NK-92 (cell line): ENCODE results near the gene RAB27B.
"Not testable (repeated sequence)": the region's sequence is repeated elsewhere in the genome, so short reads cannot be mapped to it uniquely, and the experiment has no call there.

Experiments
- DNase-seq: peaks from one replicate; lab custom pipeline; 2025; ENCODE audit not compliant: unreplicated experiment; lab: John Stamatoyannopoulos, UW

RAB27B gene

DNA sequence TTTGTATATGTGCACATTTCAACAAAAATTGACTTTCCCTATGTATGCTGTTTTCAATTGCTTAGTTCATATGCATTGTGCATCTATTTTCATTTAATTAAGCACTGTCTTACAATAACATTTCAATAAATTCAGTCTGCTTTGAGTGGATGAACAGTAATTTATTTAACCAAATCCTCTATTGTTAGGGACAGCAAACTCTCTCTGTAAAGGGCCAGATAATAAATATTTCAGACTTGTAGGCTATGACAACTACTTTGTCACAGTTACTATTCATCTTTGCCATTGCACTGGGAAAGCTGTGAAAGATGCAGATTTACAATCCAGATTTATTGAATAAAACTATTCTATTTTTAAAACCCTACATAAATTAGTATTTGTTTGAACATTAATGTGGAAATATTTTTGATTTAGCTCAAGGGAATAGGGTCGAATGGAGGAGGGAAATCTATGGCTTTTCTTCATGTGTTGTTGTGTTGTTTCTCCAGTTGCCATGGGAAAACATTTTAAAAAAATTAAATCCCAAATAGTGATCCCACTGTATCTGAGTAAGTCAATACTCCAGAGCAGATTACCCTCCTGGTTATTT is 14.2 kb upstream of the RAB27B start:
- DNase-seq, result no peak

DNA sequence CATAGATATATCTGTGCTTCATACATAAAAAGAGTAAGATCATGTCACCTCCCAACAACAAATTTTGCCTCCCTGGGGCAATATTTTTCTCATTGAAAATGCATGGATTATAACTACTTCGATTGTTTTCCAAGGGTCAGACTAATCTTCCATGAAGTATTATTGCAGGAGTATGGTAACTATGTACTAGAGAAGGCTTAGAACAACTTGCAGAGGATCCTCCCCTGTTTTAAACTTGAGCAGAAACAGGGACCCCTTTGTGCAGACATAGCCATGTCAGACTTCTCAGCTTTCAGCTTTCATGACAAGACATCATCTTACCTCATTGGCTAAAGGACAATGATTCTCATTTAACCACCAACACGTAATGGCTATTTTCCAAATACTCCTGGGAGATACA is 13.2 kb upstream of the RAB27B start:
- DNase-seq, result no peak

DNA sequence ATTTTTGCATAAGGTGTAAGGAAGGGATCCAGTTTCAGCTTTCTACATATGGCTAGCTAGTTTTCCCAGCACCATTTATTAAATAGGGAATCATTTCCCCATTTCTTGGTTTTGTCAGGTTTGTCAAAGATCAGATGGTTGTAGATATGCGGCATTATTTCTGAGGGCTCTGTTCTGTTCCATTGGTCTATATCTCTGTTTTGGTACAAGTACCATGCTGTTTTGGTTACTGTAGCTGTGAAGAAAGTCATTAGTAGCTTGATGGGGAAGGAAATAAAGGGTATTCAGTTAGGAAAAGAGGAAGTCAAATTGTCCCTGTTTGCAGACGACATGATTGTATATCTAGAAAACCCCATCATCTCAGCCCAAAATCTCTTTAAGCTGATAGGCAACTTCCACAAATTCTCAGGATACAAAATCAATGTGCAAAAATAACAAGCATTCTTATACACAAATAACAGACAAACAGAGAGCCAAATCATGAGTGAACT is 7.4 kb upstream of the RAB27B start:
- DNase-seq, result not testable (repeated sequence)

DNA sequence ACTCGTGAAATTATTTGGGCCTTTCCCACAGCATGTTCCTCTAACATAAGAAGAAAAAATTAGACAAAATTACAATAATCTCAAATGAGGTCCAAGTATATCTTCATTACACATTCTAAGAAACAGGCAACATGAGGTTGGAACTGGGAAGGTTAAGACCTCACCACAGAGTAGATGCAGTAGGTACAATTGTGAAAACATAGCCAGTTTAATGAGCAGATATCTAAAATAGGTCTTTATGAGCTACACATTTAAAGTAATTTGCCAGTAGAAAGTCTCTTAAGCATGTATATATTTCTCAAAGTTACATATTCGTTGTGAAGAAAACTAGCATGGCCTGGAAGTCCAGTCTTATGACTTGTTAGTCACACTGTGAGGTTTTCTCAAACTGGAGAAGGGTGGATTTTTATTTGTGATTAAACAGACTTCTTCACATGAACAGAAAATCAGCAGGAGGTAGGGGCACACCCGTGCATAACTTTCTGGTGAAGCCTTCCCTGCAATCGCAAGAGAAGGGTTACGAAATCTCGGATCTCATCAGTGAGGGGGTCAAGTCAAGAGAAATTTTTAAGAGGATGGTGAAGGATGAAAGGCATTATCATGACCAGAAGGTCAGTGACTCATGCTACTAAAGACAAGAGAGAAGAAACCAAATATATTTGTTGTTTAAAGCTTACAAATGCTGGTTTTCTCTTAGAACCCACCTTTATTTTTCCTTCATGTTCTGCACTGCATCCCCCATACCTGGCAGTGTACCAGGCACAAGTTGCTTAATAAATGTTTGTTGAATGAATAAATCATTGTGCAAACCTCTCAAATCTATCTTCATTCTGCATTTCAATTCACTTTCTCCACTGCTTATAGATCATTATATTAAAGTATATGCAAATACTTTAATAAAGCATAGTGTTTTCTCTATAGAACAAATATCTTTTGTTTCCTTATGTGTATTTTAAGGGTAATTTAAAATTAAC is 5.1 kb upstream of the RAB27B start:
- no peak for DNase-seq

DNA sequence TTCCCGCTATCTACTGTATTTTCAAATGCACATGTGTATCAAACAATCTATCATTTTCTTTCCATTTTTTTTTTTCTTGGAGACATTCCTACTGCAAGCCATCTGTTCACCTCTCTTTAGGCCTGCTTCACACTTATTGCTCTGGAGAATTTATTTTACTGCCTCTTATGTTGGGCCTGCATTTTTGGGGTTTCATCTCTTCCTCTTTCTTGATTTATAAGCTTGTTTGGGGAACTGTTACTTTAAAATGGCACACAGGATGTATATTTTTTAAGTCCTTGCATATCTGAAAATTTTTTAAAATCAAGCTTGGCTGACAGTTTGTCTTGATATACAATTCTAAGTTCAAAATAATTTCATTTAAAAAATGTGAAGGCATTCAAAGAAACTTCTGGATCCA is 3.5 kb upstream of the RAB27B start:
- DNase-seq, result no peak

DNA sequence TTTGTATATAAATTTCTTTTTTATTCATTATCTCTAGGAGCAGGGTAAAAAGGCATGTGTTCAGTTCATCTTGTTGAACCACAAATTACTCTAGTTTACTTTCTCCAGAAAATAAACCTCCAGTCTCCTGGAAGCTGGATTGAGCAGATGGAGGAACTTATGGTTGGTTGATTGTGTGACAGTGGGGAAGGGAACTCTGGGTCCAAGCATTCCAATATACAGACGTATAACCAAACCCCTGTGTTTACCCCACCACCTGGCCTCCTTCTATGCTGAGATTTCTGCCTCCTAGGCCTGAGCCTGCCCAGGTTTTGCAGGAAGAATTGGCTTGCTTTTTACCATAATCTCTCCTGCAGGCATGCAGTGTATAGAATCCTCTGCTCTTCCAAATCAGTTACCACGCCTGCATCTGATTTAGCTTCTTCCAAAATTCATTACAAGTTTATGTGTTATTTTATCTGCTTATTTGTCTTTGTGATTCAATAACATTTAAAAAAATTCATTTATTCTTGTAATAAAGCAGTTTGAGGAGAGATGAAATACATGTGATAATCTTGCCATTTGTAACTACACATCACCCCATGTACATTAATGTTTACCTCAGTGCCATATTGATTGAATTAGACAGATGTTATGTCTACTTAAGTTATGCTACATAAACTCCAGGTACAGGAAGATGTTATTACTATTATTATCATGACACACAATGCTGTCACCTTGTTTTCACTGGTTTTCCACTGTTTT is 2.5 kb upstream of the RAB27B start:
- no peak for DNase-seq

DNA sequence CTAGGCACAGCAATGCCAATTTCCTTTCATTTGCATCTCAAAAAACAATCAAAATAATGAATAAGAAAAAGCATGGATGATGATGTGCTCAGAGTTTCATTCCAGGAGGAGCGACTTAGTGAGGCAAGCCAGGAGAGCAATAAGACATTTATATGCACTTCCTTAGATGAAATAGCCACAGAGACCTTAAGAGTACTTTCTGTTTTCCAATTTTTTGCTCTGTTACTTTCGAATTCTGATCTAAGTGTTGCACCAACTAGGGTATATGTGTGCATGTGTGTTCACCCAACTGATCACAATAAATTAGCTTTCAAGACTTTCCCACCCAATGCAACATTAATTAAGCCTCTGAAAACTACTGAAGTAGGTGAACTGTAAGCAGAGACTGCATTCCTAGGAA is 709 bp downstream of the RAB27B start:
- DNase-seq, result no peak

DNA sequence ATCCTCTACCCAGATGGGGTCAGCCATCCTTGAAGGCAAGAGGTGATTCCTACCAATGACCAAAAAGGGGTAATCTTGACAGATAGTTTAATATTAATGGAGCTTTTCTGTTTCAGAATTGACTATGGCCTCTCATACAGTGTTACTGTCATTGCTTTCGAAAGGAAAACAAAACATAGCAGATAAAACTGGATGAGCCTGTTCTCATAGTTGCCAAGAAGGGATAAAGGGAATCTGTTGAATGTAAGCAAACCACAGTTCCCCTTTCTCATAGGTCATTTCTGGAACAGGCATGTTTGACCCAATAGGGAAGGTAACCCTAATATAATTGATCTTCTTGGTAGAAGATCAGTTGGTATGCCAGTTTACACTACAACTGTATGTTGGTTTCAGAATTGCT is 1.6 kb downstream of the RAB27B start:
- DNase-seq, result no peak

DNA sequence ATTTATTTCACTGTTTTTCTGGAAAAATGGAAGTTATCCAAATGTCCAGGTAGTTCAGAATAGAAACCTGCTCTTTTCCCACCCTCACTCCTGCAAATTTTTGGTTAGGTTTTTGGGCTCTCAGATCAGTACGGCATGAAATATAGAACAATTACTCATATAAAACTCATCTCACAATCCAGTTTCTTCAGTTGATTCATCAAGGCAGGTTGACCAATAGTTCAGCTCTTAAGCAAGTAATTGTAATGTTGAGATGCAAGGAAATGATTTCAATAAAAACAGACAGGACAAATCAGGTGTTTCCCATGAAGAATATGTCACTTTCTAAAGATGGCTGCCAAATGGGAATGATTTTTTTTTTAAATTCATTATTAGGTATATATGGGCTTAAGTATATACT is 2.0 kb downstream of the RAB27B start:
- no peak for DNase-seq

DNA sequence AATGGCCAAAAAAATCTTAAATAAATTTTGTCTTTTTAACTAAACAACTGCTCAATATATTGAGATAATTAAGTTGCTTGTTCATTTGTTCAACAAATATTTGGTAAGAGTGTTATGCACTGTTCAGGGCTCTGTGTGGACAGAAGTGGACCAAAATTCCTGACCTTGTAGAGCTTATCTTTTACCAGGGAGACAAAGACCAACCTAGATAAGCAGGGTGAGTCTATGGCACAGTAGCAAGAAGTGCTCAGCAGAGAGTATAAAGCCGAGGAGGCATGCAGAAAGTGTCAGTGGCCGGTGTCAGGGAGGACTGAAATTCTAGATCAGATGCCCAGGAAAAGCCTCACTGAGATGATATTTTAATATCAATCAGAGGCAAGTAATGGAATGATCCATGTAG is 2.6 kb downstream of the RAB27B start:
- no peak for DNase-seq

DNA sequence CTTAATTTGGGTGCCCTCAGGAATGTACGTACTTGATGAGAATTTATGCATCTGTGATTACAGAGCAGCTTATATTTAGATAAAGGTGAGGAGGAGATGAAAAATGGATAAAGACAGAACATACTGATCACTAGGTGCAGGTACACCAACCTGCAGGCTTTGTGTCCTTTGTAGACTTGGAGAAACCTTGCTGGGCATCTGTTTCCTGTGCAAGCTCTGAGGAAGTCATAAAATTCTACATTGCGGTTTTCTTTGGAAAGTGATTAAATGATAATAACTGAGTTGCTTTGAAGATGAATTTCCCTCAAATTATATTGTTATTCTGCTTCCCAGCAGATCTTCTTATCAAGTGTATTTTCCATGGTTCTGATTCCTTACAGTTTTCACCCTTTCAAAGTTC is 7.7 kb downstream of the RAB27B start:
- no peak for DNase-seq

DNA sequence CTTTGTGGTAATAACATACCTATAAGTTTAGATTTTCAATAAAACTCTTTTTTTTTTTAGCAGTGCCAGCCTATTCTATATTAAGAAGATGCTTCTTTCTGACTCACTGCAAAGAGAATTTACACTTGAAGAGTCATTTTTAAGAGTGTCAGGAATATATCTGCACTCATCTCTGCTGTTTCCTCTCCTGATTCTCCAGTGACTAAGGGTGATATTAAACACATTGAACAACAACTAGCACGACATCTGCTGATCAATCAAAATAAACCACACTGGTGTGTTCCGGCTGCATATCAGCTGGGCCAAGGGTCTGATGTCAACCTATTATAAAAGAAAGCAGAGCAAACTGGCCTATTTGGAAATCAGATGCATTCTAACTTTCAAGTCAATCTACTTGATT is 15.0 kb downstream of the RAB27B start:
- no peak for DNase-seq

DNA sequence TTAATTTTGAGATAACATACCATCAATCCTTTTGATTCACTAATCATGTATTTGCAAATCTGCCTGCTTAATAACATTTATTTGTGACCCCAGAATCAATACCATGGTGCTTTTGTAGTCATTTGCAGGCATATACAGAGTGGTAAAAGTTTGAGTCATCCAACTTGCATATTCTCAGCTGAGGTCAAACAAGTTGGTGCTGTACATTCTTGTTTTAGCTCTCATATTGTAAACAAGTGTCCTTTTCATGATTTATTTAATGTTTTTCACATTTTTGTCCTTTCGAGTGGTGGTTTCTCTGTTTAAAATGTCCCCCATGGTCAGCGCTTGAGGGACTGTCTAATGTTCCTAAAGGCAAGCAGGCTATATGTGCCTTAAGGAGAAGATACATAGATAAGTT is 17.5 kb downstream of the RAB27B start:
- DNase-seq, result no peak

DNA sequence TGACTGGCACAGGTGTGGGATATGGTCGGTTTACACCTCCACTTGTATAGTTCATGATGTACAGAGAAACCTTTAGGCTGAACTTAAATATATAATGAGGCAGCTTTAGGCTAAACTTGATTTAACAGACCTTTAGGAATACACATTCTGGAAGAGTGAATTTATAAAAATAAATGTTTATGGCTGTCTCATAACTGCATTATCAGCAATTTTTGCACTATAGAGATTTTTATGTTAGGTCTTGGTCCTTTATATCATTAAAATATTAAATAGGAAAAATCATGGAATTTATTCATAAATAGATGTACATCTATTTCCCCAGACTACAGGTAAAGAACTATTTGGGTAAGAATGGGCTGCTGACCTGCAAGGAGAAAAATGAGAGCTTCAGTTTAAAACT is 19.8 kb downstream of the RAB27B start:
- DNase-seq, result no peak

DNA sequence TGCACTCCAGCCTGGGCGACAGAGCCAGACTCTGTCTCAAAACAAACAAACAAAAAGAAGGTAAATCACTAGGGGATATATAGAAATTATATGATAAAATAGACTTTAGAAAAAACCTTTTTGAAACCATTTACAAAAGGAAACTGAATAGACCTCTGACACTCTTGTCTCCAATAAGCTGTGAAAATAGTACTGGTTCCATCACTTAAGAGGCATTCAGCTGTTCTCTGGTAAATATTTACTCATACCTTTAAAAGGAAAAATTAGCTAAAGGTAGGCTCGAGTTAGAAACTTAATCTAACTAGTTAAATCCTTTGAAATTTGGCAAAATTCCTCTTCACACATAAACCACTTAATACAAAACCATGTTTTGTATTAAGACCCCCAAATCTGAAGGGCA is 21.4 kb downstream of the RAB27B start:
- DNase-seq, result no peak

DNA sequence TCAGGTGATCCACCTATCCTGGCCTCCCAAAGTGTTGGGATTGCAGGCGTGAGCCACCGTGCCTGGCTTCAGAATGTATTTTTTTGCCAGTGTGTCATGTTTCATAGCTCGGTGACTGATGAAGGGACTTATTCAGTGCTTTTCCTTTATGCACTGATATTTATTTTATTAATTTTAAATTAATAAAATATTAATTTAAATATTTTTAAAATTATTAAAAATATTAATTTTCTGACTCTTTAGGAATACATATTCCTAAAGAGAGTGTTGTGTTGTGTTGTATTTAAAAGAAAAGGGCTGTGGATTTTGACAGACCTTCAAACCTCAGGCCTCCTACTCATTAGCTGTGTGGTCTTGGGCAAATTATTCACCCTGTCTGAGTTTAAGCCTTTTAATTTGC is 22.3 kb downstream of the RAB27B start:
- no peak for DNase-seq

DNA sequence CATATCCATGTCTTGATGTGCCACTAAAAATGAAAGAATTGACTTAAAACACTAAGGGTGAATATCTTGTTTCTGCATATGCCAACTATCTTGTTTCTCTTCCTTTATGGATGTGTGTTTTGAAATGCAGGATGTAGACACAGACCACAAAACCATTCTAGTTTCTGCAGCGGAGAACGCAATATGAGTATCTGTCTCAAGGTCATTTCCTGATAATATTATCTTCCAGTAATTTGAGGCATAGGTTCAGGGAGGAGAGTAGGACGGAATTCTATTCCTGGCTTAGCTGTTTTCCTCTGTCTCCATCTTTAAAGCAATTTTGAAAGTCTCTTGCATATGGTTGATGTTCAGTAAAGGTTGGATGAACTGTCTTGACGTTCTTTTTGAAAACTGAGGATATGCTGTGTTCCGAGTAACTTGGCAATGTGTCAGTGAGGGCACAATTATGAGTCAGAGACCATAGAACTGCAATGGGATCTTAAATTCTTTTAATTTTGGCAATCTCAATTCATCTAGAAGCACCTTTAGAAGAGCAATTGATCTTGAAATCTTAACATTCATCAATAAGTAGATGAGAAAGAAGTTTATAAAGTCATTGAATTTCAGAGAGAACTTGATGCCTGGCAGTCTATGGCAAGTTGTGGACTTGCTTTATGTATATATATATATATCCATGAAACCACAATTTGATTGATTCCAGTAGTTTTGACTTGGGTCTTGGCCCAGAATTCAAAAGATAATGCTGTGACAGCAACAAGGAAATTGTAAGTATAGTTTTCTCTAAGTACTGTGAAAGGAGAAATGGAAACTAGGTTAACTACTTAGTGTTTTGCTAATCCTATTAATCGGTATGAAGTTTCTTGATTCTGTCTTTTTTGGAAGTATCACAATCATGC is 24.8 kb downstream of the RAB27B start:
- no peak for DNase-seq

DNA sequence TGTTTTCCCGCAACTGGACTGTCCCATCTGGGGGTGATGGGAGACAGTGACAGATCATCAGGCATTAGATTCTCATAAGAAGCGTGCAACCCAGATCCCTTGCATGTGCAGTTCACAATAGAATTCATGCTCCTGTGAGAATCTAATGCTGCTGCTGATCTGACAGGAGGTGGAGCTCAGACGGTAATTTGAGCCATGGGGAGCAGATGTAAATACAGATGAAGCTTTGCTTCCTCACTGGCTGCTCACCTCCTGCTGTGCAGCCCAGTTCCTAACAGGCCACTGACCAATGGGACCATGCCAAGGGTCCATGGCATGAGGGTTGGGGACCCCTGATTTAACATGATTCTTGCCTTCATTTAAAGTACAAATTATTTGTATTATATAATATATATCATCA is 26.8 kb downstream of the RAB27B start:
- not testable (repeated sequence) for DNase-seq

DNA sequence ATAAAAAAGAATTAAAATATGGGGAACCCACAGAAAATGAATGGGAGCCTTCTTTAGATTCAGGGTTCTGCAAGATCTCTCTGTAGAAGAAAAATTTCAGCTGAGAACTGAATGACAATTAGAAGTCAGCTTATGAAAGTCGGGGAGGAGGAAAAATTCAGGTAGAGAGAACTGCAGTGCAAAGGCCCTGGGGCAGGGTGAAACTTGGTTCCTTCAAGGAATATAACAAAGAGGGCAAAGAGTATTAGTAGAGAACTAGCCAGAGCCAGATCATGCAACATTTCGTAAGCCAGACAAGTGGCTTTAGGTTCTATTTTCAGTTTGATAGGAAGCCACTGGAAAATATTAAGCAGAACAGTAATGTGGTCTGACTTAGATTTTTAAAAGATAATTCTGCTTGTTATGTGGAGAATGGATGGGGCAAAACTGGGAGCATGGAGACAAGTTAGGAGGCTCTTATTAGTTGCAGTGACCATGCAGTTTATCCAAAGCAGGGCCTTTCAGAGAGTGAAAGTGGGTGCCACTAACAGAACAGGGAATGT is 27.9 kb downstream of the RAB27B start:
- no peak for DNase-seq

DNA sequence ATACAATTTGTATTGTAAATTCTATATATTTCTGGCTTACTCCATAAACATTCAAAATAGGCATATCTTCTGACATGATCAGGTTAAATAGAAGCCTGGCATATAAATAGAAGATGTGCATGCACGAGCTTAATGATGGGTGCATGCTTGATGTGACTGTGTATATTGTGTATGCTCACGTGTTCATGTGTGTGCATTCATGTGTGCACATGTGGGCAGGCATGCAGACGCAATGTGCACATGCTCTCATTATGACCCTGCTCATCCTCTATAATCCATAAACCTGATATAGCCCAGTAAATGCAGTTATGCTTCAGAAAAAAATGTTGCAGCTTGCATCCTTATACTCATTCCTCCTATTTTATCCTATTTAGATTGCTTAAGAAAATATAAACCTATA is 29.2 kb downstream of the RAB27B start:
- no peak for DNase-seq
